Keratinocyte (primary cell): ENCODE results near the gene PRIMA1. TPM values are rescaled to one million over a fixed set of nuclear protein-coding genes. Genes with fewer than 3 reads are reported as not detected.

ENCODE experiments used
- DNase-seq: peaks from one replicate; pipeline ENCODE4 v3.0.0-alpha.2; 2011; ENCODE audit warnings: low read depth, missing footprints, low spot score
- FAIRE-seq: peaks from 2 replicates; lab custom pipeline; 2011; peaks lifted over from hg19 to GRCh38; lab: Jason Lieb, UNC
- H2AFZ ChIP-seq: 2 replicates; pipeline ENCODE4 v1.6.0; 2012; ENCODE audit warnings: low read length, control low read depth, inconsistent platforms; ENCODE audit not compliant: control insufficient read depth
- H3K27ac ChIP-seq: 2 replicates; pipeline ENCODE4 v1.5.1; 2011; ENCODE audit warnings: low read length; ENCODE audit not compliant: control insufficient read depth, insufficient read depth
- H3K27me3 ChIP-seq: 3 replicates; pipeline ENCODE4 v1.6.0; 2011; ENCODE audit warnings: low read length; ENCODE audit not compliant: control insufficient read depth, insufficient read depth; ENCODE audit errors: extremely low read depth
- H3K36me3 ChIP-seq, 2 experiments: 2 replicates in 1 of 2; 3 replicates in 1 of 2; pipeline ENCODE4 v1.5.1; 2011; ENCODE audit warnings: low read length in 2 of 2, mild to moderate bottlenecking in 1 of 2; ENCODE audit not compliant: control insufficient read depth in 2 of 2, insufficient read depth in 2 of 2; ENCODE audit errors: extremely low read depth in 1 of 2
- H3K4me1 ChIP-seq: 3 replicates; pipeline ENCODE4 v1.5.1; 2011; ENCODE audit warnings: low read length; ENCODE audit not compliant: control insufficient read depth, insufficient read depth; ENCODE audit errors: extremely low read depth
- H3K4me2 ChIP-seq: 3 replicates; pipeline ENCODE4 v1.6.0; 2011; ENCODE audit warnings: low read depth, low read length; ENCODE audit not compliant: control insufficient read depth, insufficient read depth; ENCODE audit errors: extremely low read depth
- H3K4me3 ChIP-seq, 3 experiments: fragments of 200-600 bp in 1 of 3; sonication (generic) in 1 of 3; 2 replicates in 2 of 3; 3 replicates in 1 of 3; pipeline ENCODE4 v1.5.1; 2011 to 2016; ENCODE audit warnings: low read length in 3 of 3, mild to moderate bottlenecking in 3 of 3, control low read depth in 2 of 3, inconsistent platforms in 1 of 3, low read depth in 1 of 3, mixed read lengths in 1 of 3, mixed run types in 1 of 3, moderate library complexity in 1 of 3; ENCODE audit not compliant: control insufficient read depth in 2 of 3, insufficient read depth in 2 of 3; ENCODE audit errors: extremely low read depth in 1 of 3
- H3K79me2 ChIP-seq: 2 replicates; pipeline ENCODE4 v1.6.0; 2012; ENCODE audit warnings: low read length; ENCODE audit not compliant: control insufficient read depth, insufficient read depth
- H3K9ac ChIP-seq: 3 replicates; pipeline ENCODE4 v1.6.0; 2011; ENCODE audit warnings: low read length; ENCODE audit not compliant: control insufficient read depth, insufficient read depth; ENCODE audit errors: extremely low read depth
- H3K9me1 ChIP-seq: 3 replicates; pipeline ENCODE4 v1.6.0; 2011; ENCODE audit warnings: low read length; ENCODE audit not compliant: control insufficient read depth, insufficient read depth; ENCODE audit errors: extremely low read depth
- H3K9me3 ChIP-seq: 2 replicates; pipeline ENCODE4 v1.5.1; 2012; ENCODE audit warnings: low read depth, low read length; ENCODE audit not compliant: control insufficient read depth
- H4K20me1 ChIP-seq: 3 replicates; pipeline ENCODE4 v1.6.0; 2011; ENCODE audit warnings: low read length; ENCODE audit not compliant: control insufficient read depth, insufficient read depth; ENCODE audit errors: extremely low read depth
- EZH2 ChIP-seq: IDR thresholded peaks from one replicate; pipeline ENCODE4 v1.6.1; 2012; ENCODE audit warnings: inconsistent platforms, mild to moderate bottlenecking, low read length, moderate library complexity
- dilution Hi-C: fragments of 300-500 bp; cut with MboI; formaldehyde crosslinking; loops from one replicate; pipeline ENCODE4 v1.7.0; 2020; ENCODE audit warnings: low sequenced_read_pairs; ENCODE audit not compliant: extremely low pct_ligation_motif_present
- polyA plus RNA-seq, 5 experiments: library from polyadenylated mRNA; depleted of rRNA in 3 of 5; stranded (reverse) in 3 of 5; stranded (forward) in 1 of 5; unstranded in 1 of 5; fragments of >200 nt; gene quantifications; 1 replicate in 1 of 5; 2 replicates in 3 of 5; 3 replicates in 1 of 5; pipeline versions ENCODE4 v1.2.1 to v1.2.3, GENCODE V29; 2011 to 2012; ENCODE audit warnings: missing spikeins in 2 of 5, low read depth in 1 of 5, low replicate concordance in 1 of 5
- TF ChIP-seq, protein P1 (sequence below), 3 experiments: IDR thresholded peaks in 1 of 3; conservative IDR thresholded peaks in 1 of 3; optimal IDR thresholded peaks in 1 of 3; 2 replicates in 2 of 3; 3 replicates in 1 of 3; pipeline versions ENCODE3 to v1.5.1; 2011; ENCODE audit warnings: low read length in 3 of 3, mild to moderate bottlenecking in 3 of 3, moderate library complexity in 2 of 3, control low read depth in 1 of 3, inconsistent platforms in 1 of 3; ENCODE audit not compliant: insufficient read depth in 2 of 3; ENCODE audit errors: extremely low read depth in 1 of 3

The PRIMA1 gene
- polyA plus RNA-seq, 1 donor (not counting 4 experiments of a cell fraction or from before 2014, with no cell fraction given) = not detected

DNA sequence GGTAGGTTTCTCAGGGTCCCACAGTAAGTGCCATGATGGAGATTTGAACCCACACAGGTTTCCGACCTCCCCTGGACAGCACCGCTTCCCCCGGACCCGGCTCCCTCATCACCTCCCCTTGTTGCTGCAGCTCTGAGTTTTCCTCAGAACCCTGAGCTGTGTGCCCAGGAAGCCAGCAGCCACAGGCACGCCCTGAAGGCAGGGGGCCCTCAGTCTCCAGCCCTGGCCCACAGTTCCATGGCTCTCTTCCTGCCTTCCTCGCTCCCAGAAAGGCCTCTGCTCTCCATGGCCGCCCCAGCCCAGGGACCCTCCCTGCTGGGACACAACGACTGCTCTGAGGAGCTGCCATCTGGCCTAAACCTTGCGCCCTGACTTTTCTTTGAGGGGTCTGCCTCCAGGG, 35.8 kb upstream of the PRIMA1 start:
- Histone ChIP-seq H4K20me1 (no peaks in the 10 kb centered on the region), H3K4me3 (no peak overlapping the region), H2AFZ (no peak overlapping the region), H3K36me3 (no peaks in the 10 kb centered on the region), H3K9ac (no peak overlapping the region), H3K27me3 (no peaks in the 10 kb centered on the region), H3K27ac (no peak overlapping the region), H3K9me3 (no peaks in the 10 kb centered on the region), H3K4me1 (no peaks in the 10 kb centered on the region), H3K9me1 (no peaks in the 10 kb centered on the region), H3K79me2 (no peaks in the 10 kb centered on the region), H3K4me2 (no peak overlapping the region)
- no peak for FAIRE-seq
- DNase-seq = no peak
- dilution Hi-C loops = no loop called here
- TF ChIP-seq EZH2 = no peak
- TF ChIP-seq, protein P1, sequence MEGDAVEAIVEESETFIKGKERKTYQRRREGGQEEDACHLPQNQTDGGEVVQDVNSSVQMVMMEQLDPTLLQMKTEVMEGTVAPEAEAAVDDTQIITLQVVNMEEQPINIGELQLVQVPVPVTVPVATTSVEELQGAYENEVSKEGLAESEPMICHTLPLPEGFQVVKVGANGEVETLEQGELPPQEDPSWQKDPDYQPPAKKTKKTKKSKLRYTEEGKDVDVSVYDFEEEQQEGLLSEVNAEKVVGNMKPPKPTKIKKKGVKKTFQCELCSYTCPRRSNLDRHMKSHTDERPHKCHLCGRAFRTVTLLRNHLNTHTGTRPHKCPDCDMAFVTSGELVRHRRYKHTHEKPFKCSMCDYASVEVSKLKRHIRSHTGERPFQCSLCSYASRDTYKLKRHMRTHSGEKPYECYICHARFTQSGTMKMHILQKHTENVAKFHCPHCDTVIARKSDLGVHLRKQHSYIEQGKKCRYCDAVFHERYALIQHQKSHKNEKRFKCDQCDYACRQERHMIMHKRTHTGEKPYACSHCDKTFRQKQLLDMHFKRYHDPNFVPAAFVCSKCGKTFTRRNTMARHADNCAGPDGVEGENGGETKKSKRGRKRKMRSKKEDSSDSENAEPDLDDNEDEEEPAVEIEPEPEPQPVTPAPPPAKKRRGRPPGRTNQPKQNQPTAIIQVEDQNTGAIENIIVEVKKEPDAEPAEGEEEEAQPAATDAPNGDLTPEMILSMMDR (optimal IDR thresholded peaks at IDR 0.05 in 1 of 3, IDR thresholded peaks at IDR 0.05 in 1 of 3, conservative IDR thresholded peaks at IDR 0.05 in 1 of 3; ENCODE audit: extremely low read depth in 1 of 3, insufficient read depth in 2 of 3, low read length in 3 of 3) = no peak

DNA sequence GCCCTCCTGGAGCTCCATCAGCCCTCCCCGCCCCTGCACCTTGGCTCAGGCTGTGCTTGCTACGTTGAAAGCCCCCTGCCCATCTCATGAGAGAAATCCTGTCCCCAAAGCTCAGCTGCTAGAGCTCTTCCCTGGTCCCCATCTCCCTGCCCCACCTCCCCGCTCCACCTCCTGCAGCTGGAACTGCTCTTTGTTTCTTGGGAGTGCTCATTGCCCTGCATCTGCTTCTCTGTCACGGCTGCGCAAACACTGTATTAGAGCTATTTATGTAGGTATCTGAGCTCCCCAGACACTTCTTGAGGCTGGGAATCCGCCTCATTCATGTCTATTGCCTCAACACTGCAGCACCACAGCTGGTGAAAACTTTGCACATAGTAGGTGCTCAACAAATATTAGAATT, 32.8 kb upstream of the PRIMA1 start:
- no peaks in the 10 kb centered on the region for H3K27me3 ChIP-seq
- dilution Hi-C loops = no loop called here
- H3K9me1 ChIP-seq = no peaks in the 10 kb centered on the region
- no peak for FAIRE-seq
- H3K79me2 ChIP-seq = no peaks in the 10 kb centered on the region
- H2AFZ ChIP-seq = no peak overlapping the region
- H4K20me1 ChIP-seq = no peaks in the 10 kb centered on the region
- no peak for DNase-seq
- no peak overlapping the region for H3K4me2 ChIP-seq
- TF ChIP-seq, protein P1 (optimal IDR thresholded peaks at IDR 0.05 in 1 of 3, IDR thresholded peaks at IDR 0.05 in 1 of 3, conservative IDR thresholded peaks at IDR 0.05 in 1 of 3; ENCODE audit: extremely low read depth in 1 of 3, insufficient read depth in 2 of 3, low read length in 3 of 3) = no peak
- no peak for TF ChIP-seq EZH2
- H3K4me3 ChIP-seq = no peak overlapping the region
- H3K9ac ChIP-seq = no peak overlapping the region
- H3K27ac ChIP-seq = no peak overlapping the region
- H3K36me3 ChIP-seq = no peaks in the 10 kb centered on the region
- no peaks in the 10 kb centered on the region for H3K4me1 ChIP-seq
- no peaks in the 10 kb centered on the region for H3K9me3 ChIP-seq
